ENCODE measurements around the gene RAP1GDS1.

RAP1GDS1 gene

GRCh38 chr4:98485816-98486345 is 224.7 kb downstream of the RAP1GDS1 start:
- no peak for DNase-seq

GRCh38 chr4:98490251-98490650 is 229.1 kb downstream of the RAP1GDS1 start:
- no peak for DNase-seq

GRCh38 chr4:98491899-98492559 is 230.8 kb downstream of the RAP1GDS1 start:
- no peak for DNase-seq

- no peak for DNase-seq
Observed at GRCh38 chr4:98493296-98493695, 232.1 kb downstream of the RAP1GDS1 start.

Measured in NCI-H2227 treated with DMSO at 0.1 percent for 48 hours (cell line).